NCI-H1436 (cell line): ENCODE measurements around the gene BACE2.

Source experiments
- DNase-seq: peaks from one replicate; lab custom pipeline; 2025; lab: John Stamatoyannopoulos, UW

BACE2 gene

GRCh38 chr21:41321908-41322495 is 154.0 kb downstream of the BACE2 start:
- no peak for DNase-seq

GRCh38 chr21:41322496-41323382 is 154.8 kb downstream of the BACE2 start:
- DNase-seq, result no peak

- no peak for DNase-seq
These were observed 157.4 kb downstream of the BACE2 start for GRCh38 chr21:41325138-41325912.

GRCh38 chr21:41326414-41327080 is 158.6 kb downstream of the BACE2 start:
- DNase-seq, result no peak

- DNase-seq, result no peak
These were observed 159.8 kb downstream of the BACE2 start for GRCh38 chr21:41327753-41328152.

- no peak for DNase-seq
These were observed 161.0 kb downstream of the BACE2 start for GRCh38 chr21:41328660-41329607.
